A204.1 (cell line): ENCODE results near the gene PHF23.
A peak's percentile ranks its signal among the peaks of the same experiment; 100 is the strongest.
"Not testable (repeated sequence)": the region's sequence is repeated elsewhere in the genome, so short reads cannot be mapped to it uniquely, and the experiment has no call there.

ENCODE experiments used
- FAIRE-seq: peaks from 2 replicates; lab custom pipeline; 2012; peaks lifted over from hg19 to GRCh38; lab: Jason Lieb, UNC

Gene PHF23

DNA sequence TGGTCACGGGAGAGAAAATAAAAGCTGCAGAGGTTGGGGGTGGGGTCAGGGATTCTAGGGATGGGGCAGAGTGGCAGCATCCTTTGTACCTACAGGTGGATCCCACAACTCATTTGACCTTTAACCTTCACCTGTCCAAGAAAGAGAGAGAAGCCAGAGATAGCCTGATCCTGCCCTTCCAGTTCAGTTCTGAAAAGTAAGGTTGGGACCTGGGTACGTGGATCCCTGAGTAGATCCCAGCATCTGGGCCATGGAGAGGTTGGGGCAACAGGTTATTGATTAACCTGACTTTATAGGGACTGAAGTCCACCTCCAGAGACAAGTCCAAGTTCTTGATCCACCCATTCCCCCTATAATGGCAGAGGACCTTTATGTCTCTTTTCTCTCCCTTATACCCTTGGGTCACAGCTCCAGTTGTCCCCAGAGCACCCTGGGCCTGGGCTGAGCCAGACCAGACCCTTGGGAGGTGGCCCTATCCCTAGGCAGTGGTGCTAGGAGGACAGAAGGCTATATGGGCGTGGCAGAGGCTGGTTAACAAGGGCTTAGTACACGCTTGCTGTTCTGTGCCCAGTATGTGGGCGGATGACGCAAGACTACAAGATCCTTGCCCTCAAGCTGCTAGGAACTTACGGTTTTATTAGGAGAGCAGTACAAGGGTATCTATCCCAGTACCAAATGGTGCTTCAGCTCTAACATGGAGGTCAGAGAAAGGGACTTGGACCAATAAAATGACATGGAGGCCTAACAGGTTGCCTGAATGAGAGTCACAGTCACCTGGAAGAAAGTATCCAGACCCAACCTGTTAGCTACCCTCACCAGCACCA lies 19.7 kb upstream of the PHF23 start:
- no peak for FAIRE-seq

DNA sequence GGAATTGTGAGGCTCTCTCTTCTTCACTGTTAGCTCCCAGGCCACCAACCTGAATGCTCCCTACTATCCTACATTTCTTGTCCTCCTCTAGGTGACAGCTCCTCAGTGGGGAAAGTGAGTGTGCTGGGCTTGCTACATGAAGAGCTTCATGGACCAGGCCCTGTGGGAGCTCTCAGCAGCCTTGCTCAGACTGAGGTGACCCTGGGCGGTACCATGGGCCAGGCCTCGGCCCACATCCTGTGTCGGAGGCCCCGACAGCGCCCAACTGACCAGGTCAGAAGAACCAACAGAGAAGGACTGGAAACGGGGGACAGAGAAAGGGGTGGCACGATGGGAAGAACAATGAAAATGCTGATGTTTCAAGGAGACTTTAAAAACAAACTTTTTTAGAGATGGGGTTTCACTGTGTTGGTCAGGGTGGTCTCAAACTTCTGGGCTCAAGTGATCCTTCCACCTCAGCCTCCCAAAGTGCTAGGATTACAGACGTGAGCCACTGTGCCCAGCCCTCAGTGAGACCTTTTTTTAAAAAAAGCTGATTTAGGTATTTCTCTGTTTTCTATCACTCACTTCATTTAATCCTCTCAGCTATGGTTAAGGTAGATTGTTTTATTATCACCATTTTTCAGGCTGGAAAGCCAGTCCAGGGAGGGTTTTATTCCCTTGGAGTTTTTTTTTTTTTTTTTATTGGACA lies 17.7 kb upstream of the PHF23 start:
- no peak for FAIRE-seq

DNA sequence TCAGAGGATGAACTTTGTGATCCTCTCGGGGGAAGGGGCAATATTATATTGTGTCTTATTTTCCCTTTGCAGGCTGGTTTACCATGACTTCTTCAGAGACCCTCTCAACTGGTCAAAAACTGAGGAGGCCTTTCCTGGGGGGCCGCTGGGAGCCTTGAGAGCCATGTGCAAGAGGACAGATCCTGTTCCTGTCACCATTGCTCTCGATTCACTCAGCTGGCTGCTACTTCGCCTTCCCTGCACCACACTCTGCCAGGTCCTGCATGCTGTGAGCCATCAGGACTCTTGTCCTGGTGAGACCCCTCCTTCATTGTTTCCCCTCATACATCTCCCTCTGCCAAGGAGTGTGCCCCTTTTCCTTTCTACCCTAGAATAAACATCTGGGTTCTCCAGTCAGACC lies 15.3 kb upstream of the PHF23 start:
- FAIRE-seq = no peak

DNA sequence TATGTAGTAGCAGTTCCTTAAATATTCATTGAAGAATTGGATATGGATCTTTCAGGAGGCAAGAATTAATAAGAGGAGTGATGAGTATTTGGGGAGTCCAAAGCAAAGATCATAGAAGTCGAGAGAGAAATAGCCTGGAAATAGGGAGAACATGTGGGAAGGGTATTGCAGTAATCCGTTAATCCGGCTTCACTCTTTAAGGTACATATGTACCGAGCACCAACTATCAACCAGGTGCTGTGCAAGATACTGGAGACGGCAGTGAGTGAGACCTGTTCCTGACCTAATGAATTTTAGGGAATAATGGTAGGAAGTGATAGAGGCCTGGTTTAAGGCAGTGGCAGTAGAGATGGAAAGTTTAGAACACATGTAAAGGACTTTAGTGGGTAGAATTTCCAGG lies 13.8 kb upstream of the PHF23 start:
- no peak for FAIRE-seq

DNA sequence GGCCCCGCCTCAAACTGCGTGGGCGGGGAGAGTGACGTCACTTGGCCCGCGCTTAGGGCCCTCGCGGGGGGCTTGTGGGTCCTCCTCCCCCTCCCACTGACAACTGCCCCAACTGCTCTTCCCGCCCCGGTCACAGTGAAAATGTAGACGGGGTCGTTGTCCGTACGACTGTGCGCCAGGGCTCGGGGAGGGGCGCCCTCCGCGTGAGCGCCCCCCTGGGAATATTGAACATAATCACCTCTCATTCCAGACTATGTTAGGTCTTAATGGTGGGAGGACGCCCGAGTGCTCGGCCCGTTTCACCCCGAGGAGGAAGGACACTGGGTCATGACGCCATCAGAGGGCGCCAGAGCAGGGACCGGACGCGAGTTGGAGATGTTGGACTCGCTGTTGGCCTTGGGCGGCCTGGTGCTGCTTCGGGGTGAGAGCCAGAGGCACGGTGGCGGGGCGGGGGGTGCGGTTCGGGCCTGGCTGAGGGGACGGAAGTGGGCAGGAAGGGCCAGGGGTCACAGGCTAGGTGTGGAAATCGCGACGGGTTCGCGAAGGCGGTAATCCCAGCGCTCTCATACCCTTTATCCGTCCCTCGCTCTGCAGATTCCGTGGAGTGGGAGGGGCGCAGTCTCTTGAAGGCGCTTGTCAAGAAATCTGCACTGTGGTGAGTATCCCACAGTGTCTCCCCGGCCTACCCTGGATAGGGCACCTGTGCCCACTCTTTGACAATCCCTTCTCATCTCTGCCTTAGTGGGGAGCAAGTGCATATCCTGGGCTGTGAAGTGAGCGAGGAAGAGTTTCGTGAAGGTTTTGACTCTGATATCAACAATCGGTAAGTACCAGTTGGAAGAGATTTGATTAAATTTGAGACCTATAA lies 13.2 kb upstream of the PHF23 start, which contains the start of gene ELP5:
Gene ELP5 (plus strand): TSS at position 40 of the 868 bp plus-strand sequence. CDS start 336 bp downstream, at position 376.
- no peak for FAIRE-seq

DNA sequence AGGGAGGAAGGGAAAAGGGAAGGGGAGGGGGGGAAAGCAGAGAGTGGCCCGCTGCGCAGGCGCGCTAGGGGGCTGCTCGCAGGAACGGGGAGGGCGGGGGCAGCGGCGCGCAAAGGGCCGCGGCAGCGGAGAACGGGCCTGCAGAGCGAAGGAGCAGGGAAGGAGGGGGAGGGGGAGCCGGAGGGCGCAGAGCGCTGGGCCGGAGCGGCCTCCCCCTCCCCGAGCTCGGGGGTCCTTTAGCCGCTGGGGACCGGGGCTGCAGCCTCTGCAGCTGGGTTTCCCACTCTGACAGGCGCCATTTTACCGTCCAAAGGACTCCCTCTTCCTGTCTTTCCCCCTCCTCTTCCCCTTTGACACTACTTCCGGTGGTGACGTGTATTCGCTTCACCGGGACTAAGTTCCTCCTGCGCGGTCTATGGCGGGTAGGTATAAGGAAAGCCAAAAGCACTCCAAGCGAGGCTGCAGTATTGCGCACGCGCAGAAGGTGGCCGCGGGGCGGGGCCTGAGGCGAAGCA lies 12.5 kb upstream of the PHF23 start, which contains the start of gene CTDNEP1:
Gene CTDNEP1 (minus strand): TSS at position 74 of the 515 bp plus-strand sequence. CDS start 438 bp downstream, outside the sequence.
- FAIRE-seq = peak; percentile 99

DNA sequence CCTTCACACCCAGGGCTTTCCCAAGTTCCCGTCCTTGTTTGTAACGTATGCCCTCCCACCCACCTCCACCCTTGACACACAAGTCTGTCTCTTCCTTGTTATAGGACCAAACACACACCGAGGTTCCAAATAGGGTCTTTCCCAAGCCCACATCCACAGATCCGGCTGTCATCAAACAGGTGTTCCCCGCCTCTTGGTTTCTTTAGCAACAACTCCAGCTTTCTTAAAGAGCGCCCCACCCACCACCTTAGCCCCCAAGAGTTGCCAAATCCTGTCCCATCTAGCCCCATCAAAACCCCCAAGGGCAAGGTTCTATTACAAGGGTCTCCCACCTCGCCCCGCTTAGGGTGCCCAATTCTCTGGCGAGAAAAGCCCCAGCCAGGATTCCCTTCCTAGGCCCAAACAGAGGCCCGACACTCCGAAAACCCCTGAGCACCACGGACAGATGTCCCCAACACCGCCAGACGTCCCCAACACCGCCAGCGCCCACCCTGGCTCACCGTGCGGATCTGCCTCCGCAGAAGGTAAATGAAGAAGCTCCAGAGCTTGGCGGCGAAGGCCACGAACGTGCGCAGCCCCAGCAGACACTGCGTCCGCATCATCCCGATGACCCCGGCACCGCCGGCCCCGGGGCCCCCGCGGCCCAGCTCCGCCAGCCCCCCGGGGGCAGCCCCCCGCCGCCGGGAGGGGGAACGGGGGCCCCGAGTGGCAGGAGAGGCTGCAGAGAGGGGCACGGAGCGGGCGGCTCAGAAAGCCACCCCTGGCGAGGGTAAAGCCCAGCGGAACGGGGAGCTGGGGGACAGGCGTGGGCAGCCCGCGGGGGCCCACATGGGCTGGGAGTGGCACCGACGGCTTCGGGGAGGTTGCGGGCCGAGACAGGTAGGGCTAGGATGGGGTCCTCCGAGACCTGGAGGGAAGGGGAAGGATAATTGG lies 11.7 kb upstream of the PHF23 start:
- FAIRE-seq = no peak

DNA sequence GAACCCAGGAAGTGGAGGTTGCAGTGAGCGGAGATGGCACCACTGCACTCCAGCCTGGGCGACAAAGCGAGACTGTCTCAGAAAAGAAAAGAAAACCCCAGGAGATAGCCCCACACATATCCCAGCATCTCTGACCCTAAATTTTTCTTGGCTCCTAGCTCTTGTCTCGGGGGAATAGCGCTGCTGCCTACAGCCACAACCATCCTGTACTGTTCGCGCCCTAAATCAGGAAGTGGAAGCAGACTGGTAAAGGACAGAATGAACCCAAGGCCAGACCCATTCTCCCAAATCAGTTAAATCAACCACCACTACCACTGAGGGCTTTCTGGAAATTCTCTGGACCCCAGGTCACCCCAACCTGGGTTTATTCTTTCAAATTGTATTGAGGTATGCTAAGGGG lies 10.6 kb upstream of the PHF23 start:
- FAIRE-seq = no peak

DNA sequence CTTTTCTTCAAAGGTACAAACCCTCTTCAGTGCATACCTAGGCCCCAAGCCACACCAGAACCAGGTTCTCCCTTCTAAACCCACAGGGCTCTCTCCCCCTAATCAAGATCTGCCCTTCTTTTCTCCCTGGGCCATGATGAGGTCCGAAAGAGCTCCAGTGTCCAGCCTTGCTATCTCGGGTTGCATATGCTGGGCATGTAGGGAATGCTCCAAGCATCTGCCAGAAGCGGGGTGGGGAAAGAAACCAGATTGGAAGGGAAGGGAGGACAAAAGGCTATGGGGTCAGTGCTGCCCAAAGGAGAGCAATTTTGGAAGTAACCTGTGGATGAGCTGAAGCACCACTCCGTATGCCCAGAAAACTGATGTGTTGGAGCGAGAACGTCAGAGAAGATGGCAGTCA lies 10.0 kb upstream of the PHF23 start:
- no peak for FAIRE-seq

DNA sequence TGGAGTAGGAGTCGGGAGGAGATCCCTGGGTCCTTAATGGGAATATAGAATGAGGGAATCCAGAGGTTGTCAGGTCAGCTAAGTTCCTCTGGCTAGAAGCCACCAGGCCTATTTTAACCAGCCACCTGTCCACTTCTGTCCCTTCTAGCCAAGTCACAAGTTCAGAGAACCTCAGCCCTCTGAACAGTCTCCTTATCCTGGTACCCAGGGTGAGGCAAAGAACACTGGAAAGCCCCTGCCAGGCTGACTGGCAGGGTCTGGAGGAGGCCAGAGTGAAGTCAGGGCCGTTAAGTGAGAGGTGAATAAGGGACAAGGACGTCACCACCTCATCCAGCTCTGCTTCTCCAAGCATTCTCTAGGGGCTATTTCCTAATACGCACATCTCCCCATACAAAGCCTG lies 9.5 kb upstream of the PHF23 start:
- no peak for FAIRE-seq

DNA sequence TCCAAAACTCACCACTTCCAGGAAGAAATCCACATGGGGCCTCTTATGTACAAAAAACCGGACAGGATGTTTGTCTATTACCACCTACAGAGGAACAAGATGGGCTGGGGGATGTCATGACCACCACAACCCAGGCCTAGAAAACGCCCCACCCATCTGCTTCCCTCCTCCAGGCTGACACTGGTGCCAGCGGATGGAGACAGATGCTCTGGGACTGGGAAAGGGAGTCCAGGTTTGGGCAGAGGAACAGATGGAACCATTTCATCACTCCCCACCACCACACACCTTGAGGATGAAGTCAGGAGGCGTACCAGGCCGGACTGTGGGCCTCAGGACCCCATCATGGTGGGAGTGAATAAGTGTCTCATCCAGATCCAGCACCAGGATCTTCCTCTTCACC lies 7.5 kb upstream of the PHF23 start:
- no peak for FAIRE-seq

DNA sequence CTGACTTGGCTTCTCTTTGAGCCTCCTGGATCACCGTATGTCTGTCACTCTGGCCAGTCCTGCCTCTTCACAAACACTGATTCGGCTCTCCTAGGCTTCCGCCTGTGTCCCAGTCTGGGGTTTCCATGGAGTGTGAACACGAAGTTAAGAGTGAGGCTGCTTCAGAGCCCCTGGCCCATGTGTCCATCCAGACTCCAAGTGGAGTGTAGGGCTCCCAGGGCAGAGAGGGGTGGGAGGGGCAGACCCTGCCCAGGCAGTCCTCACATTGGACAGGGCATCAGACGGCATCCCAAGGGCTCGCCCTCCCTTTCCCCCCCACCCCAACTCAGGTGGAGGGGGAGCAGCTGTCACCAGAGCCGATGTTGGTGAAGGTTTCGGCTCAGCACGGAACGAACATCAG lies 4.6 kb upstream of the PHF23 start:
- not testable (repeated sequence) for FAIRE-seq

DNA sequence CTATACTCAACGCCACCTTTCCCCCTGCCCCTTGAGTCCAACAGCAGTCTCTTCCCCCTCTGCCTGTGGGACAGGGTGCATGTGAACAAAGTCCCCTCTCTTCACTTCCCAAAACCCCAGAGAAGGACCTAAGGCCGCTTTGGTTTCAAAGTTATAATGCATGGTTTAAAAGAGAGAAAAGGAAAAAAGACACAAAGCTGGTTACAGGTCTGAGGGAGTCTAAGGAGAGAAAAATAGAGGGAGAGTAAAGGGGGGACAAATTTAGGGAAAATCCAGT lies 4.1 kb upstream of the PHF23 start:
- FAIRE-seq = no peak

DNA sequence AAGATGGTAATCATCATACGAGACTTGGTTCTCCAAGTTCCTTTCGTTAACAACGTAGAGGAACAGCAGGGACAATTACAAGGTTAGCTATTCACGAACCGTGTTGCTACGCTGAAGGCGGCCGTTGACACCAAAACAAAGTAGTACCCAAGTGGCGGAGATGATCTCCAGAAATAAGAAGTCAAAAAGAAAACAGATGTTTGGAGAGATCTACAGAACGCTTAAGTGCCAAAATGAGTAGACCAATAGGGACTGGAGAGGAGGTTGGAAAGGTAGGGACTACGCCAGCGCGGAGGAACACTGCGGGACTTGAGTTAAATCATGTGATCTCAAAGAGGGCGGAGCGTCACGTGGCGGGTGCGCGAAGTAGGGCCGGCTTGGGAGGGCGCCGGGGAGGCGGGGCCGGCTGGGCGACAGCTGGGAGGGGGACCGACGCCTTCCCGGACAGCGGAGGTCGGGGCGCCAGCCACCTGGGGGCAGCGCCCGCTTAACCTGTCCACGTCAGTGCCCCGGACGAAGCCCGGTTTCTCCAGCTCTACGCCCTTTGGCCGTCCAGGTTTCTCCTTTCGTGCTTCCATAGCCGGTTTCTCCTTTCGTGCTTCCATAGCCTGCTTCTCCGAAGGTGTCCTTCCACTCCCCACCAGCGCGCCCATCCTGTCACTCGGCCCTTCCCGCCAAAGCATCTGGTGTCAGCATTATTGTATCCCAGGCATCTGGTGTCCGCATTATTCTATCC lies 3.6 kb upstream of the PHF23 start:
- no peak for FAIRE-seq

DNA sequence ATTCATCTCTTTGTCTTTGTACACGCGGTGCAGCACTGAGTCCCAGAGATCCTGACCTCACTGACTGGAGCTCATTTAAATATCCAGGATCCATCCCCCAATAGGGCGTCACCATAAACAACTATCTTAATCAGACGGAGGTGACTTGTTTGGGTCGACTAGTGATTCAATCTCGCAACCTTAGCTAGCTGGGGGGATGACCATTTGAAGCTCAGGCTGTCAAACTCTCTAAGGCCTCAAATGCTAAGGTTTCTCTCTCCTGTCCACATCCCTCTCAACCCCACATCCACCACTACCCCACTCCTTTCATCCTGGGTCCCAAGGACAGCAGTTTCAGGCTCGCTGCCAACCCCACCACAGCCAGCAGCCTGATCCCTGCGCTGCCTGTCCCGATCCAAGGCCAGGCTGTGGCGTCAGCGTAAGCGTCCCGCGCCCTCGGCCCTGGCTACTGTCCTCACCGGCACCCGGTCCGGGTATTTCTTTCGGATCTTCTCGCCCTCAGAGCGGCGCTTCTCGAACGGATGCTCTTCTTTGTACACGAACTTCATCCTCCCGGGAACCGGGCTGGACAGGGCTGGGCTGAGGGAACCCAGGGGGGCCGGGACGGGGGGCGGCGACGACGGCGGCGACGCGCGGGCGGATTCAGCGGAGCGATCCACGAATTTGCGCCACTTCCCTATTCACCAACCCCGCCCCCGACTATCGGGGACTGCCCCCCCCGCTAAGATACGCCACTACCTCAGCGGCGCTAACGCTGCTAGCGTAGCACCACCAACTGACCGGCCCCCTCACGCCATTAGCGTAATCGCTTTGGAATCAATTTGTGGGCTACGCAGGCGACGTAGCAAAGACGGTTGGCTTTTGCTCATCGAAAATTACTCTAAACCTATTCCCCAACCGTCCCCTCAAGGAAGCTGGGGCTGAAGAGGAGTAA lies 2.8 kb upstream of the PHF23 start, which contains the start of gene GABARAP:
Gene GABARAP (minus strand): TSS at position 667 of the 934 bp plus-strand sequence. CDS start 119 bp downstream, at position 548.
- peak; percentile 25 for FAIRE-seq

DNA sequence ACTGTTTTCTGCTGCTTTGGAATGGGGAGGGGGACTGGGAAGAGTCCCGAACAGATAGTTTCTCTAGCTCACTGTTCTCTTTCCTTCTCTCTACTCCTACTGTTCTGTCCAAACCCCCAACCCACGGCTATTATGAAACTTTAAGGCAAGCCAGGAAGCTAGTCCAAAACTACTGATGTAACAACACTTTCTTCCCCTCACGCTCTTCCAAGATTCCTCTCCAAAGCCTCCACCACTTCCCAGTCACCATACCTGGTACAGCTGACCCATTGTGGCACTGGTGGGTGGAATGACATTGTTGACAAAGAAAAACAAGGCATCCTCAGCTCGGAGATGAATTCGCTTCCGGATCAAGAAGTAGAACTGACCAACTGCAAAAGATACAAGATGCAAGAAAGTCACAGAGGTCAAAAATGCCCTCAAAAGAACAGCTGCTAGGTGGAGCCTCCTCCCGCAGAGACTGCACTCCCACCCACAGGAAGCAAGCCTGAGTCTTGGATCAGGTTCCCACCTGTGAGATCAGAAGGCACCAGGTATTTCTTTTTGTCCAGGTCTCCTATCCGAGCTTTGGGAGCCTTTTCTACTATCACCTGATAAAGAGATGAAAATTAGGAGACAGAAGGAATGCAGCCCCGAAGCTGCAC lies 2.0 kb upstream of the PHF23 start:
- no peak for FAIRE-seq

DNA sequence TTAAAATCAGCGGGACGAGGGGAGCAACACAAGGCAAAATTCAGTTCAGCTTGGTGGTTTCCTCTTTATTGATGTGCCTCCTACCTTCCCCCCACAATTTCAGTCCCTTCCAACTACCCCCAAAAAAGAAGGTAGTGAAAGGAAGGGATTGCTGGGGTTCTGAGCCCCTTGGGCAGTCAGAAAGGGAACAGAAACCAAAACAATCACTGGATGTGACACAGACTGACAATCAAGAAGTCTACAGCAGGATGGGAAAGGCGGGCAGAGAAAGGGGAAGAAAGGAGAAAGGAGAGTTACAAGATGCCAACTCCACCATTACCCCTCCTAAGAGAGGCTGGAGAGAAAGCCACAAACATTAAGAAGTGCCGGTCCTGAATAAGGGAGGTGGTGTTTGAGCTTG lies 1.1 kb upstream of the PHF23 start:
- no peak for FAIRE-seq

DNA sequence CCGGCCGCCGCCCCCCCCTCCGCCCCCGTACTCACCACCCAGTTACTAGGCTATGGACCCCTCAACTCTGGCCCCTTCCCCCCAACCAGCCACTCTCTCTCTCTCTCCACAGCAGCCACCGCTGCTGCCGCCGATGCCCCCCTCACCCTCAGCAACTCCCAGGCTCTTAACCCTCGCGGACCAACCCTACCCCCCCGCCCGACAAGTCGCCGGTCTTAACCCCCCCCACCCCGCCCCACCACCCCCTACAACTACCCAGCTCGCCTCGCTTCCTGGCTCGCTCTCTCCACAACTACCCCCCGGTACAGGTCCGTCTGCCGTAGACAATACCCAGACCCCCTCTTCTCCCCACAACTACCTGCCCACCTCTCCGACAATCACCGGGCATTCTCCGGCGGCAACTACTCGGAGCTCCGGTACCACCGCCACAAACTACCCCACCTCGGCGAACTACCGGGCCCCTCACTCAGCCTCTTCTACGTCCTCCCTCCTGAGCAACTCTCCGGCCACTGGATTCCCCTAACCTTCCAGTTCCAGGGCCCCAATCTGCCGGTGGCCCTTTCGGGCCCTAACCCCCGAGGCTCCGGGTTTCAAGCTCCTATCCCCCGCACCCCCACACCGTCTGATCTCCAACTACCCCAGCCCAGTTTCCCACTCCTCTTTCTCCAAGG lies 702 bp downstream of the PHF23 start:
- no peak for FAIRE-seq
